GM12892 (cell line): ENCODE data around the gene SLC9A1.

Experiments
- DNase-seq: peaks from one replicate; pipeline ENCODE4 v3.0.0; 2011; ENCODE audit not compliant: insufficient read length
- FAIRE-seq: peaks from 2 replicates; lab custom pipeline; 2011; peaks lifted over from hg19 to GRCh38; lab: Jason Lieb, UNC
- POLR2A ChIP-seq: IDR thresholded peaks from 2 replicates; pipeline ENCODE4 v1.6.1; 2011; ENCODE audit warnings: low read depth, low read length, control low read depth
- POLR2AphosphoS5 ChIP-seq: IDR thresholded peaks from 2 replicates; pipeline ENCODE4 v1.6.1; 2011; ENCODE audit warnings: low read depth, low read length, control low read depth
- TAF1 ChIP-seq: IDR thresholded peaks from 2 replicates; pipeline ENCODE4 v1.6.1; 2011; ENCODE audit warnings: low read depth, mild to moderate bottlenecking, control low read depth, low read length, borderline replicate concordance

Gene SLC9A1

DNA sequence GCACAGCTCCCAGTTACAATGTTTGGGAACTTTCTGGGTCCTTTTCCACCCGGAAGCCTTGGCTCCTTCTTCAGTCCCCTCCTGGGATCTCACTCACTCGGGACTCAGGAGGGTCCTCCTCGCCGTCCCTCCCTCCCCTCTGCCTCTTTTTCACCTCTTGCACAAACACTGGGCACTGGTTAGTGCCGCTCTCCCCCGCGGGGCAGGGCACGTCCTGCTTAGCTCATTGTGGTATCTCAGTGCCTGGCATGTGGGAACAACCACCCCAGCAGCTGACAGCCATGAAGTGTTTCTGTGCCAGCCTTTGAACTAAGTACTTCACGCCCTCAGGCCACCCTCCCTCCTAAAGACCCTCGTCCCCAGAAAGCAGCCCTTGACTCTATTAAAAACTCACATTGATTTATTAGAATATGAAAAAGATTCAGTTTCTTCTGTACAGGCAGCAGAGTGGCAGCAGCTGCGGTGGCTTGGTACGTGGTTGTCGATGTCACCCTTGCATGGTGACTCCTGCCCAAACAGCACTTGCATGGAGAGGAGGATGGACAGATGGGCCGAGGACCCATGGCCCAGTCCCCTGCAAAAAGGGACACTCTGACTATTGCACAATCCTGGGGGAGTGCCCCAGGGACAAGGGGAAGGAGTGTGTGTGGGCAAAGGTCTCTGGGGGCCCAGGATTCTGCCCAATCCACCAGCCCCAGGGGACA, 56.3 kb downstream of the SLC9A1 start:
- no peak for FAIRE-seq
- TF ChIP-seq TAF1 (no peak), POLR2AphosphoS5 (no peak), POLR2A (no peak)
- DNase-seq = no peak

DNA sequence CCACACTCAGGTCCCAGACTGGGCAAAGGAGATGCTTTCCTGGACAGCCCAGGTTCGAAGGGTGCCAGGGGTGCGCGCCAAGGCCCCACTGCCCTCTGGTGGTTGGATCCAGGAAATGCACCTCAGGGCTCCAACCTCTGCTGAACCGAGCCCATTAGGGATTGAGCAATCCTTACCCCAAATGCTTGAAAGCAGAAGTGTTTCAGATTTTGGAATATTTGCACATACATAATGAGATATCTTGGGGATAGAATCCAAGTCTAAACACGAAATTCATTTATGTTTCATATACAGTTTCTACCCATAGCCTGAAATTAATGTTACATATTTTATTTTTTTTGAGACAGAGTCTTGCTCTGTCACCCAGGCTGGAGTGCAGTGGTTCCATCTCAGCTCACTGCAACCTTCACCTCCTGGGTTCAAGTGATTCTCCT, 57.4 kb downstream of the SLC9A1 start:
- TF ChIP-seq TAF1 (no peak), POLR2AphosphoS5 (no peak), POLR2A (no peak)
- FAIRE-seq (peak; percentile 92), DNase-seq (peak; percentile 71)

DNA sequence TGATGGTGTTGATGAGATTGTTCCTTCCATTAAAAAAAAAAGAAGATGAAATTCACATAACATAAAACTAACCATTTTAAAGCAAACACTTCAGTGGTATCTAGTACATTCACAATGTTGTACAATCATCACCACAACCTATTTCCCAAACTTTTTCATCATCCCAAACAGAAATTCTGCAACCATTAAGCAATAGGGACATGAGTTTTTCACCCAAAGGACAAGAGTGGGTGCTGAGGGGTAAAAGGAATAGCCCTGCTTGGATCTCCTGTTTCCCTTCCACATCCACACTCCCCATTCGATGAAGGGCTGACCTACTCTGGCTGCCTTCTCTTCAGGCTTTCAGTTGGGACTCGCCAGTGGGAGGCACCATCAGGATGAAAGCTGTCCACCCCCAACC, 59.3 kb downstream of the SLC9A1 start:
- FAIRE-seq (no peak), DNase-seq (no peak)
- TF ChIP-seq POLR2AphosphoS5 = no peak
- no peak for TF ChIP-seq POLR2A
- TF ChIP-seq TAF1 = no peak

DNA sequence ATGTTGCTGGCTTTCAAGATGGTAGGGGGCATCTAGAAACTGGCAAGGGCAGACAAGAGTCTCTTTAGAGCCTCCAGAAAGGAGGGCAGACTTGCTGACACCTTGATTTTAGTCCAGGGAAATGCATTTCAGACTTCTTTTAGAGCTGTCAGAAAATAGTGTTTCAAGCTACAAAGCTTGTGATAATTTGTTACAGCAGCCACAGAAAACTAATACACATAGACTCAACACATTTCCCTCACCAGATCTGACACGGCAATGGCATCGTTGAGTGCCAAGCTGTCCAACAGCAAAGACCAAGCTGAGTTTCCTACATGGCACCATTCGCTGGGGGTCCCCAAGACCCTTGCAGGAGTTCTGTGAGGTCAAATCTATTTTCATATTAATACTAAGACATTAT, 62.0 kb downstream of the SLC9A1 start:
- FAIRE-seq (no peak), DNase-seq (no peak)
- TF ChIP-seq POLR2A = no peak
- no peak for TF ChIP-seq POLR2AphosphoS5
- no peak for TF ChIP-seq TAF1

DNA sequence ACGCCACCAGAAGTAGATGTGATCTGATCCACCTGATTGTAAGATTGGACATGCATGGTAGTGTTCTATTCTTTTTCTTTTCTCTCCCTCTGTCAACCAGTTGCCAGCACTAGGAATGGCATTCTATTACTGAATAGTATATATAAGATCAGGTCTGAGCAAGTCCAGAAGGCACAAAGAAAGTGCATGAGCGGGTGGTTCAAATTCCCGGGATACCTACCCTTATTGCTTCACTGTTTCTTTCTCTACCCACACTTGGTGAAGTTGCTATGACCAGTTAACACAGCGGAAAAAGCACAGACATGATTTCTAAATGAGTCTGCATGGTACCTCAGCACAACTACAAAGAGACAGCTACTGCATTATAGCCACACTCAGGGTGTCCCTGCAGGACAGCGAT, 64.0 kb downstream of the SLC9A1 start:
- DNase-seq (no peak), FAIRE-seq (no peak)
- TF ChIP-seq POLR2AphosphoS5 (no peak), POLR2A (no peak), TAF1 (no peak)

DNA sequence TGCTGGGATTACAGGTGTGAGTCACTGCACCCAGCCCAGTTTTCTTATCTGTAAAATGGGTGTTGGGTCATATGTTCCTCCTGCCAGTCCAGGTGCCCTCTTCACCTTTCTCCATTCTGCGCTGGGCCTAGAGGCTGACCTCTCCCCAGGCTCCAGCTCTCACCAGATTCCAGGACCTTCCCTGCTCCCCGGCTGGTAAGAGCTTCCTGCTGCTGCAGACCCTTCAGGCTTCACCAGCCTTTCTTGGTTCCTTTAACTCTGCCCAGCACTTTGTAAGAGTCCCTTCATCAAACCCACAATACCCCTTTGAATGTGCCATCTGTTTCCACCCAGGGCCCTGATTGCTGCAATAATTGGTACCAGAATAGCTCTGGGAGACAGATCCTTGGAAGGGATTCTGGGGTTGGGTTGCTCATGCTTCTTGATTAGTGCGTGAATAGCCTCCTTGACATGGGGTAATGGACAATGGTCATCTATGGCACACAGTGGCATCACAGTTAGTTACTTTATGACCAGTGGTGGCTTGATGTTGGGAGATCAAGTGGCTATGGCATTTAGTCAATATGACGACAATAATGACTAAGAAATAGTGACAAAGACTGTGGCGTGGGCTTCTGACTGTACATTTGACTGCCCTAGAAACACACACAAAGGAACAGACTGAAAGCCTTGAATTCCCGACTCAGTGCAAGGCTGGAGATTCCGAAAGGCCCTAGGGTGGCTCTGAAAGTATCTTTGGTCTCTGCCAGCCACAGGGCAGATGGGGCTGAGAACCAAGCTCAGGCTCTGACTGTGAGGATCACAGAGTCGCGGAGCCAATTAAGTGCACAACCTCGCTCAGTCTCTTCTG, 67.3 kb downstream of the SLC9A1 start:
- DNase-seq = no peak
- no peak for FAIRE-seq
- TF ChIP-seq TAF1 (no peak), POLR2A (no peak), POLR2AphosphoS5 (no peak)

DNA sequence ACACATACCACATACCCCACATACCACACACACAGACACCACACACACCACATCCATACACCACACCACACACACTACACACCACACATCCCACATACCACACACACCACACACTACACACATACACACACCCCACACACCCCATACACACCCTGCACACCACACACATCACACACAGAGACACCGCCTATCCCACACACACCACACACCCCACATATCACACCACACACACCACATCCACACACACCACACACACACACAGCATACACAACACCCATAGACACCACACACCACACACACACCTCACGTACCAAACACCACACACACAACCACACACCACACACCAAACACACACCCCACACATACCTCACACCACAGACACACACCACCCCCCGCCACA, 68.3 kb downstream of the SLC9A1 start:
- DNase-seq (no peak), FAIRE-seq (peak; percentile 46)
- TF ChIP-seq POLR2AphosphoS5 (no peak), TAF1 (no peak), POLR2A (no peak)

DNA sequence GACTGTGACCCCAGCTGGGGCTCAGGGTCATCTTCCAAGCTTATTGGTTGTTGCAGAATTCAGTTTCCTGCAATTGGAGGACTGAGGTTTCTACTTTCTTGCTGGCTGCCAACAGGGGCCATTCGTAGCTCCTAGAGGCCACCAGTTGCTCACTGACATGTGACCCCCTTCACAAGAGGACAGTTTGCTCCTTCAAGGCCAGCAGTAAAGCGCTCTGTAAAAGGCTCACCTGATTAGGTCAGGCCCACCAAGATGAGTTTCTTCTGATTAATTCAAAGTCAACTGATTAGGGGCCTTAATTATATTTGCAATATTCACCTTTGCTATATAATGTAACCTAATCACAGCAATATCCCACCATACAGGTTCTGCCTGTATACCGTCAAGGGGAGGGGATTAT, 68.9 kb downstream of the SLC9A1 start:
- no peak for DNase-seq
- FAIRE-seq = no peak
- TF ChIP-seq POLR2AphosphoS5 (no peak), TAF1 (no peak), POLR2A (no peak)

DNA sequence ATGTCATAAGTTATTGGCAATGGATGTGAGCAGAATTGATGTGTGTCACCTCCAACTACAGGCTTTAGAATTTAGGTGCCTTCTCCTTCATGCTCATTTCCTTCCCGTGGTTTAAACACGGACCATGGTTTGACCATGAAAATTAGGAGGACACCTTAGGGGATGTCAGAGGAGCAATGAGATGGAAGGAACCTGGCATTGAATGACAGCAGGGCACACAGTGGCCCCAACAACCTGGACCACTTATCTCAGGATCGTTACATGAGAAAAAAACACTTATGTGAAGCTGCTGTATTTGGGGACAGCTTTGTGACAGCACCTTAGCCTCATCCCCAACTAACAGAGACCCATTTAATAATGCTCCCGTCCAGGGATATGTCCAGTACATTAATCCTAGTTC, 70.8 kb downstream of the SLC9A1 start:
- TF ChIP-seq POLR2AphosphoS5 (no peak), TAF1 (no peak), POLR2A (no peak)
- no peak for DNase-seq
- no peak for FAIRE-seq

DNA sequence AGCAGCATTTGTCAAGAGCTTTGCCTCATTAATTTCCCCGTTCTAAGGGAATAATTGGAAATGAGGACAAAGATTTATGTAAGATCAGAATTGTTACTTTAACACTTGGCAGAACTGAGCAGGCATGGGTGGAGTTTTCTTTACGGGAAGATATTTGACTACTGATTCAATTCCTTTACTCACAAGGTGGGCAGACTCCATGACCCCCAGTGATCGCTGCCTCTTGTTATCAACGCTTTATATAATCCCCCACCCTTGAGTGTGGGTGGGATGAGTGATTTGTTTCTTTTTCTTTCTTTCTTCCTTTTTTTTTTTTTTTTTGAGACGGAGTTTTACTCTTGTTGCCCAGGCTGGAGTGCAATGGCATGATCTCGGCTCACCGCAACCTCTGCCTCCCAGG, 77.0 kb downstream of the SLC9A1 start:
- no peak for DNase-seq
- no peak for TF ChIP-seq POLR2AphosphoS5
- TF ChIP-seq POLR2A = no peak
- no peak for TF ChIP-seq TAF1
- no peak for FAIRE-seq

DNA sequence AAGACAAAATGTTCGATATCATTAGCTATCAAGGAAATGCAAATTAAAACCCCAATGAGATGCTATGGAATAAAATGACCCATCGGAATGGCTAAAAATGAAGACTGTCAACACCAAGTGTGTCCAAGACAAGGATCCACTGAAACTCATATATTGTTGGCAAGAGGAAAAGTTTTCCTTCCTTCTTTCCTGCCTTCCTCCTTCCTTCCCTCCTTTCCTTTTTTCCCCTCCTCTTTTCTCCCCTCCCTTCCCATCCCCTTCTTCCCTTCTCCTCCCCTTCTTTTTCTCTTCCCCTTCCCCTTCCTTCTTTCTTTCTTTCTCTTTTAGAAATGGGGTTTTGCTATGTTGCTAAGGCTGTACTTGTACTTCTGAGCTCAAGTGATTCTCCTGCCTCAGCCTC, 78.1 kb downstream of the SLC9A1 start:
- no peak for FAIRE-seq
- no peak for TF ChIP-seq POLR2A
- TF ChIP-seq POLR2AphosphoS5 = no peak
- TF ChIP-seq TAF1 = no peak
- no peak for DNase-seq

DNA sequence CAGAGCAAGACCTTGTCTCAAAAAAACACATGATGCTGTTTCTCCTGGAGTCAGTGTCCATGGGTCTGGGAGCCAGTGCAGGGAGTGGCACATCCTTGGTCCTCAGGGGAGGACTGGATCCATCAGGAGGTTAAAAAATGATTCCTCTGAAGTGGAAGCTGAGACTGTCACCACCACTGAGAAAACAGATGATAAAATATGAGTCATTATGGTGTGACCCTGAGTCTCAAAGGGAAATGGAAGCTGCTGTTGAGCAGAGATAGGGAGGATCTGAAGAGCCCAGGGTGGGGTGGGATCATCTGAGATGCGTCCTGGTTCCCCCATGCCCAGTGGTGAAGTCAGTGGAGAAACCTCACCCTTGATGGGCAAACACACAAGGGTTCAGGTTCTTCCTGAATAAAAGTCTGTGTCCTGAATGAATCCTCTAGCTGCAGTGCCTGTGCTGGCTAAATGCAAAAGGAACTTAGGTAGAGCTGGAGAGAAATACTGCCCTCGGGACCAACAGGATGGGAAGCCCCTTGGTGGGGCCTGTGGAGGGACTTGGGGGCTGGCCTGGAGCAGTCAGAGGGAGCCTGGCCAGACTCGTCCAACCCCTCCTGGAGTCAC, 80.6 kb downstream of the SLC9A1 start:
- TF ChIP-seq POLR2AphosphoS5 (no peak), TAF1 (no peak), POLR2A (no peak)
- FAIRE-seq (no peak), DNase-seq (no peak)
